ENCODE measurements around the gene RGS11.
"Not testable (repeated sequence)": the region's sequence is repeated elsewhere in the genome, so short reads cannot be mapped to it uniquely, and the experiment has no call there.

The RGS11 gene

DNA sequence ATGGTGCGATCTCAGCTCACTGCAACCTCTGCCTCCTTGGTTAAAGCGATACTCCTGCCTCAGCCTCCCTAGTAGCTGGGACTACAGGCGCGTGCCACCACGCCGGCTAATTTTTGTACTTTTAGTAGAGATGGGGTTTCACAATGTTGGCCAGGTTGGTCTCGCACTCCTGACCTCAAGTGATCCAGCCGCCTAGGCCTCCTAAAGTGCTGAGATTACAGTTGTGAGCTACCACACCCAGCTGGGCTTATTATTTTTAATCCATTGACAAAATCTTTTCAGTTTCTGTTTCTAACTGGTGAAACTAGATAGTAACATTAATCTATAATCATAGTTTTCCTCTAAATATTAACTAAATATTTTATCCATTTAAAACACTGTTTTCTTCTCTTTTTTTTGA lies 35.2 kb downstream of the RGS11 start:
- H2AFZ ChIP-seq (ENCODE audit: low read depth, low read length), result no peak overlapping the region
- H3K9me3 ChIP-seq (ENCODE audit: insufficient read depth, low read length), result no peaks in the 10 kb centered on the region
- H3K4me2 ChIP-seq (ENCODE audit: low read length), result no peak overlapping the region

DNA sequence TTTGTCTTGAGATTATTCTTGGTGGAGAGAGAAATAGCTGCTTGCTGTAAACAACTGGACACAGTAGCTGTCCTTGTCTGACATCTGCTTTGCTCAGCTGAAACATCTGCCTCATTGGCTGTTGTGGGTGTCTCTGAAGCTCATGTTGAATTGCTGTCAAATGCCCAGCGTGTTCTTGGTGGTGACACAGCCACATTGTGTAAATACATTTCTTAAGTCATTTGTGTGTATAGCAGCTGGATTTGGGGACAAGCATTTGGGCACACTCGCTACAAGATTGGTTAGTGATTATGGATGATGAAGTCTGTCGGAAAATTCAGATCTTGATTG lies 35.8 kb downstream of the RGS11 start:
- H3K4me2 ChIP-seq (ENCODE audit: low read length), result peak overlapping the region; percentile 12; the same call in 1 of the 2 replicates

More for the DNA sequence above, 35.2 kb downstream of the RGS11 start:
- 0 out of 2 replicates have a peak, but pooled peaks cover 11% of the 10 kb centered on the region for H3K79me2 ChIP-seq (ENCODE audit: low read length)
- H3K27me3 ChIP-seq (ENCODE audit: low read depth, low read length), result no peaks in the 10 kb centered on the region
- no peaks in the 10 kb centered on the region for H3K36me3 ChIP-seq (replicated peaks; ENCODE audit: low read depth, low read length)
- TF ChIP-seq EZH2phosphoT487 (IDR thresholded peaks at IDR 0.05; ENCODE audit: low read depth), result no peak
- peaks cover 12% of the 10 kb centered on the region for H3K4me1 ChIP-seq (ENCODE audit: low read length)
- H3K4me3 ChIP-seq (ENCODE audit: low read length), result no peak overlapping the region
- peaks cover 7% of the 10 kb centered on the region; the same call in 1 of the 2 replicates for H4K20me1 ChIP-seq (ENCODE audit: insufficient read depth, low read length)
- H3K9ac ChIP-seq (ENCODE audit: low read length), result no peak overlapping the region
- H3K27ac ChIP-seq (ENCODE audit: low read length), result no peak overlapping the region

DNA sequence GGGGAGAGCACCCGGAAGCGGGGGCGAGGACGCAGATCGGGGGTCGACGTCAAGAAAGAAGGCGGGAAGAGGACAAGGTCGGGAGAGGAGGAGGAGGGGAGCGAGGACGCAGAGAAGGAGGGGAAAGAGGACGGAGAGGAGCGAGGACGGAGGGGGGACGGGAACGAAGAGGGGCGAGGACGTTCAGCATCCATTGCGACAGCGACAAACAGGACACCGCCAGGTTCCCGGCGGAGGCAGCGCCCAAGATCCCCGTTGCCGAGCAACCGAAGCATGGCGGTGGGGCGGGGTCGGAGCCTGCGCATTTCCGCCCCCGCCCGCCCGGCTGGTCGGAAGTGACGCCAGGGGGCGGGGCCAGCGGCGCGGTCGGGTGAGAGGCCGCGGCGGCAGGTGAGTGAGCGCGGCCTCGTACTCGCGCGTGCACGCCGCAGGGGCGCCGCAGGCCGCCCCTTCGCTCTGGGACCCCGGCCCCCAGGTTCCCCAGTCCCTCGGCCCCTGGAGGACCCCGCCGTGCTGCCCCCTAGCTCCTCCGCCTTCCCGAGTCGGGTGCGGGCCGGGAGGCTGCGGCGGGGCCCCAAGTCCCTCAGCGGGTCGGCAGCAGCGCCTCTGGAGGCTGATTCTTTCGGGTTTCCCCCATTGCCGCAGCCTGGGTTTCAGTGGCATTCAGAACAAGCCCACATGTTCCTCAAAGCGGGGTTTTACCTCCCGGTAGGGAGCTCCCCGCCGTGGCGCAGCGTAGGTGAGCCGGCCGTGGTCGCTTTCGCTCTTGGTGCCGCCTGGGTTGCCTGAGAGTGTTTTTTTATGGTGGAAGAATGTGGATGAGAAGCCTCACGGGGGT lies 41.1 kb downstream of the RGS11 start, which contains the start of gene FAM234A:
Gene FAM234A, plus strand, starts transcription at position 354 of the 838 bp plus-strand sequence. CDS start 19,593 bp downstream, outside the sequence.
- H3K27ac ChIP-seq (ENCODE audit: low read length), result peak within 1 kb of the TSS; percentile 92
- H2AFZ ChIP-seq (ENCODE audit: low read depth, low read length), result peak within 1 kb of the TSS; percentile 93
- no peaks in the 10 kb centered on the region for H3K9me3 ChIP-seq (ENCODE audit: insufficient read depth, low read length)
- peak within 1 kb of the TSS; percentile 86 for H3K4me3 ChIP-seq (ENCODE audit: low read length)
- H3K9ac ChIP-seq (ENCODE audit: low read length), result peak within 1 kb of the TSS; percentile 86
- H3K4me1 ChIP-seq (ENCODE audit: low read length), result peaks cover 12% of the 10 kb centered on the region
- H3K27me3 ChIP-seq (ENCODE audit: low read depth, low read length), result no peaks in the 10 kb centered on the region
- peaks cover 4% of the 10 kb centered on the region; the same call in 1 of the 2 replicates for H4K20me1 ChIP-seq (ENCODE audit: insufficient read depth, low read length)
- H3K36me3 ChIP-seq (replicated peaks; ENCODE audit: low read depth, low read length), result no peaks in the 10 kb centered on the region
- 0 out of 2 replicates have a peak, but pooled peaks cover 11% of the 10 kb centered on the region for H3K79me2 ChIP-seq (ENCODE audit: low read length)
- TF ChIP-seq EZH2phosphoT487 (IDR thresholded peaks at IDR 0.05; ENCODE audit: low read depth), result no peak
- TF ChIP-seq, protein P1, sequence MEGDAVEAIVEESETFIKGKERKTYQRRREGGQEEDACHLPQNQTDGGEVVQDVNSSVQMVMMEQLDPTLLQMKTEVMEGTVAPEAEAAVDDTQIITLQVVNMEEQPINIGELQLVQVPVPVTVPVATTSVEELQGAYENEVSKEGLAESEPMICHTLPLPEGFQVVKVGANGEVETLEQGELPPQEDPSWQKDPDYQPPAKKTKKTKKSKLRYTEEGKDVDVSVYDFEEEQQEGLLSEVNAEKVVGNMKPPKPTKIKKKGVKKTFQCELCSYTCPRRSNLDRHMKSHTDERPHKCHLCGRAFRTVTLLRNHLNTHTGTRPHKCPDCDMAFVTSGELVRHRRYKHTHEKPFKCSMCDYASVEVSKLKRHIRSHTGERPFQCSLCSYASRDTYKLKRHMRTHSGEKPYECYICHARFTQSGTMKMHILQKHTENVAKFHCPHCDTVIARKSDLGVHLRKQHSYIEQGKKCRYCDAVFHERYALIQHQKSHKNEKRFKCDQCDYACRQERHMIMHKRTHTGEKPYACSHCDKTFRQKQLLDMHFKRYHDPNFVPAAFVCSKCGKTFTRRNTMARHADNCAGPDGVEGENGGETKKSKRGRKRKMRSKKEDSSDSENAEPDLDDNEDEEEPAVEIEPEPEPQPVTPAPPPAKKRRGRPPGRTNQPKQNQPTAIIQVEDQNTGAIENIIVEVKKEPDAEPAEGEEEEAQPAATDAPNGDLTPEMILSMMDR (IDR thresholded peaks at IDR 0.05; ENCODE audit: low read depth, low read length), result peak; percentile 45
- H3K4me2 ChIP-seq (ENCODE audit: low read length), result peak within 1 kb of the TSS; percentile 95

More for the DNA sequence above, 35.8 kb downstream of the RGS11 start:
- Histone ChIP-seq H4K20me1 (ENCODE audit: insufficient read depth, low read length) (peaks cover 7% of the 10 kb centered on the region; the same call in 1 of the 2 replicates), H3K27ac (ENCODE audit: low read length) (peak overlapping the region; percentile 37; the same call in 1 of the 2 replicates), H3K9me3 (ENCODE audit: insufficient read depth, low read length) (no peaks in the 10 kb centered on the region), H3K9ac (ENCODE audit: low read length) (no peak overlapping the region), H3K4me3 (ENCODE audit: low read length) (no peak overlapping the region), H3K27me3 (ENCODE audit: low read depth, low read length) (no peaks in the 10 kb centered on the region), H3K36me3 (replicated peaks; ENCODE audit: low read depth, low read length) (no peaks in the 10 kb centered on the region), H2AFZ (ENCODE audit: low read depth, low read length) (no peak overlapping the region), H3K79me2 (ENCODE audit: low read length) (0 out of 2 replicates have a peak, but pooled peaks cover 11% of the 10 kb centered on the region), H3K4me1 (ENCODE audit: low read length) (peaks cover 12% of the 10 kb centered on the region)
- TF ChIP-seq, protein P1 (IDR thresholded peaks at IDR 0.05; ENCODE audit: low read depth, low read length), result no peak
- no peak for TF ChIP-seq EZH2phosphoT487 (IDR thresholded peaks at IDR 0.05; ENCODE audit: low read depth)

DNA sequence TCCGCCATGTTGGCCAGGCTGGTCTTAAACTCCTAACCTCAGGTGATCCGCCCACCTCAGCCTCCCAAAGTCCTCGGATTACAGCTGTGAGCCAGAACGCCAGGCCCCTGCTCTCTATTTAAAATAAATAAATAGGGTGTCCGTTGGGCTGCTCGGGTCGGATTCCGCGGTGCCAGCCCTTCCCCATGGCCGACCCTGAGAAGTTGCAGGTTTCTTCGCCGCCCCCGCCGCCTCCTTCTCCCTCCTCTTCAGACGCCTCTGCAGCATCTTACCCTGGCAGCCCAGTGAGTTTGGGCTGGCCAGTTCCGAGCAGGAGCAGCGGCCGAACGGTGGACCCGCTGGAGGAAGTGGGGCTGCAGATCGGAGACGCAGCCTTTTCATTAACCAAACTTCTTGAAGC lies 44.8 kb downstream of the RGS11 start:
- no peak overlapping the region for H3K27ac ChIP-seq (ENCODE audit: low read length)
- peaks cover 19% of the 10 kb centered on the region for H3K36me3 ChIP-seq (replicated peaks; ENCODE audit: low read depth, low read length)
- no peaks in the 10 kb centered on the region for H3K9me3 ChIP-seq (ENCODE audit: insufficient read depth, low read length)
- H3K4me1 ChIP-seq (ENCODE audit: low read length), result peaks cover 19% of the 10 kb centered on the region
- no peak overlapping the region for H2AFZ ChIP-seq (ENCODE audit: low read depth, low read length)
- TF ChIP-seq, protein P1 (IDR thresholded peaks at IDR 0.05; ENCODE audit: low read depth, low read length), result no peak
- no peak for TF ChIP-seq EZH2phosphoT487 (IDR thresholded peaks at IDR 0.05; ENCODE audit: low read depth)
- H3K79me2 ChIP-seq (ENCODE audit: low read length), result peaks cover 37% of the 10 kb centered on the region
- no peaks in the 10 kb centered on the region for H3K27me3 ChIP-seq (ENCODE audit: low read depth, low read length)
- no peak overlapping the region for H3K4me2 ChIP-seq (ENCODE audit: low read length)
- peaks cover 21% of the 10 kb centered on the region for H4K20me1 ChIP-seq (ENCODE audit: insufficient read depth, low read length)
- no peak overlapping the region for H3K4me3 ChIP-seq (ENCODE audit: low read length)
- no peak overlapping the region for H3K9ac ChIP-seq (ENCODE audit: low read length)

DNA sequence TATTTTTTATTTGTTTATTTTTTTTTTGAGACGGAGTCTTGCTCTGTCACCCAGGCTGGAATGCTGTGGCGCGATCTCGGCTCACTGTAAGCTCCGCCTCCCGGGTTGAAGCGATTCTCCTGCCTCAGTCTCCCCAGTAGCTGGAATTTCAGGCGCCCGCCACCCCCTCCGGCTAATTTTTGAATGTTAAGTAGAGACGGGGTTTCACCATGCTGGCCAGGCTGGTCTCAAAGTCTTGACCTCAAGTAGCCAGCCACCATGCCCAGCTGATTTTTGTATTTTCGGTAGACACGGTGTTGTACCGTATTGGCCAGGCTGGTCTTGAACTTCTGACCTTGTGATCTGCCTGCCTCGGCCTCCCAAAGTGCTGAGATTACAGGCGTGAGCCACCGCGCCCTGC lies 45.4 kb downstream of the RGS11 start:
- H3K79me2 ChIP-seq (ENCODE audit: low read length), result peaks cover 37% of the 10 kb centered on the region
- H3K4me1 ChIP-seq (ENCODE audit: low read length), result peaks cover 14% of the 10 kb centered on the region
- peaks cover 22% of the 10 kb centered on the region for H3K36me3 ChIP-seq (replicated peaks; ENCODE audit: low read depth, low read length)
- H2AFZ ChIP-seq (ENCODE audit: low read depth, low read length); H3K9me3 ChIP-seq (ENCODE audit: insufficient read depth, low read length); H3K27me3 ChIP-seq (ENCODE audit: low read depth, low read length); H3K4me3 ChIP-seq (ENCODE audit: low read length); H3K4me2 ChIP-seq (ENCODE audit: low read length); H3K27ac ChIP-seq (ENCODE audit: low read length); H3K9ac ChIP-seq (ENCODE audit: low read length): not testable (repeated sequence)
- peaks cover 21% of the 10 kb centered on the region for H4K20me1 ChIP-seq (ENCODE audit: insufficient read depth, low read length)

All from OCI-LY3 (cell line).